HG03571 (cell line): ENCODE results near the gene AQP10.
"Not testable (repeated sequence)": the region's sequence is repeated elsewhere in the genome, so short reads cannot be mapped to it uniquely, and the experiment has no call there.

Experiments
- ATAC-seq: cut with Tn5 transposase; IDR thresholded peaks from one replicate; pipeline ENCODE4 v1.9.1; 2021; ENCODE audit not compliant: unreplicated experiment

AQP10 gene

DNA sequence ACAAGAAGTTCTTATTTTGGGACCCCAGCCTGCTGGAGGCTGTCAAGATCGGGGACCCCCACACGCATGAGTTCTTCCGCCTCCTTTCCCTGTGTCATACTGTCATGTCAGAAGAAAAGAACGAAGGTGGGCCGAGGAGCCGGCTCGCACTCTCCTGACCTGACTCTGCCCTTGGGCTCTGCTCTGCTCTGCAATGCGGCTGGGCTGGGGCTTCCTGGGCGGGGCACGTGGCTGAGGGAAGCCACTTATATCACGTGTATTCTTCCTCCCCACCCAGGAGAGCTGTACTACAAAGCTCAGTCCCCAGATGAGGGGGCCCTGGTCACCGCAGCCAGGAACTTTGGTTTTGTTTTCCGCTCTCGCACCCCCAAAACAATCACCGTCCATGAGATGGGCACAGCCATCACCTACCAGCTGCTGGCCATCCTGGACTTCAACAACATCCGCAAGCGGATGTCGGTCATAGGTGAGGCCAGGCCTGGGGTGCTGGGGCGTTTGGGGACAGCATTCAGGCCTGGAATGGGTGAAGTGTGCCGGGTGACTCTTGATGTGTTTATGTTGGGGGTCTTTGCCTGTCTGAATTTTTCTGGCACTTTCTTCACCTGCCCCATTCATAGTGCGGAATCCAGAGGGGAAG lies 22.1 kb downstream of the AQP10 start:
- no peak for ATAC-seq

DNA sequence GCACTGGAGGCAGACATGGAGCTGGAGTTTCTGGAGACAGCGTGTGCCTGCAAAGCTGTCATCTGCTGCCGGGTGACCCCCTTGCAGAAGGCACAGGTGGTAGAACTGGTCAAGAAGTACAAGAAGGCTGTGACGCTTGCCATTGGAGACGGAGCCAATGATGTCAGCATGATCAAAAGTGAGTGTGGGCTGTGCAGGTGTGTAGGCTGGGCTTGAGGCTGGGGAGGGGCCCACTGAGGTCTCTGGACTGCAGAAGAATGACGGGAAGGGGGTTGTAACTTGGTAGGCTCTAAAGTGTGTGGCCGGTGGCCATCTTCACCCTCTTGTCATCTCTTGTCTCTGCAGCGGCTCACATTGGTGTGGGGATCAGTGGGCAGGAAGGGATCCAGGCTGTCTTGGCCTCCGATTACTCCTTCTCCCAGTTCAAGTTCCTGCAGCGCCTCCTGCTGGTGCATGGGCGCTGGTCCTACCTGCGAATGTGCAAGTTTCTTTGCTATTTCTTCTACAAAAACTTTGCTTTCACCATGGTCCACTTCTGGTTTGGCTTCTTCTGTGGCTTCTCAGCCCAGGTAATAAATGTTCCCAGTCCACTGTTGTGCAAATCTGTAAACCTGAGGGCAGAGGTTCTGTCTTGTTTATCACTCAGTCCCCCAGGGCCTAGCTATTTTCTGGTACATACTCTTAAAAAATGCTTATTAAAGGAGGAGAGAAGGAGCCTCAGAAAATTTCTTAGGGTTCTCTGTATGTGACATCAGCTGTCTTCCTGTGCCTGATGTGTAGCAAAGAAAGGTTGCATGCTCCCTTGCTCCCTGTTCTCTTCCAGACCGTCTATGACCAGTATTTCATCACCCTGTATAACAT lies 24.3 kb downstream of the AQP10 start:
- no peak for ATAC-seq

- no peak for ATAC-seq
These were observed 25.5 kb downstream of the AQP10 start for GRCh38 chr1:154346276-154346917.

DNA sequence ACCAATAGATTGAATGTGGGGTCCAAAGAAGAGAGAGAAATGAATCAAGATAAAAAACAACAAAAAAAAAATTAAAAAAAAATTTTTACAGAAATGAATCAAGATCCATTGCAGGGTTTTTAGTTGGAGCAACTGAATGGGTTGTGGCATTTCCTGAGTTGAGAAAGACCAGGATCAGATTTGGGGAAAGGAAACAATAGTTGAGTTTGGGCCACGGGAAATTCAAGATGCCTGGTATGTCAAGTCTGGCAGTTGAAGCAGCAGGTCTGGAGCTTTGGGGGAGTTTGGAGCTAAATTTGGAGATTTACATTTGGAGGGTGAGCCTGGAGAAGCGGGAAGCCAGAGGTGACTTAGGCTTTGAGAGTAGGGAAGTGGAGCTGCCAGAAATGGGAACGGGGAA lies 27.1 kb downstream of the AQP10 start:
- no peak for ATAC-seq

DNA sequence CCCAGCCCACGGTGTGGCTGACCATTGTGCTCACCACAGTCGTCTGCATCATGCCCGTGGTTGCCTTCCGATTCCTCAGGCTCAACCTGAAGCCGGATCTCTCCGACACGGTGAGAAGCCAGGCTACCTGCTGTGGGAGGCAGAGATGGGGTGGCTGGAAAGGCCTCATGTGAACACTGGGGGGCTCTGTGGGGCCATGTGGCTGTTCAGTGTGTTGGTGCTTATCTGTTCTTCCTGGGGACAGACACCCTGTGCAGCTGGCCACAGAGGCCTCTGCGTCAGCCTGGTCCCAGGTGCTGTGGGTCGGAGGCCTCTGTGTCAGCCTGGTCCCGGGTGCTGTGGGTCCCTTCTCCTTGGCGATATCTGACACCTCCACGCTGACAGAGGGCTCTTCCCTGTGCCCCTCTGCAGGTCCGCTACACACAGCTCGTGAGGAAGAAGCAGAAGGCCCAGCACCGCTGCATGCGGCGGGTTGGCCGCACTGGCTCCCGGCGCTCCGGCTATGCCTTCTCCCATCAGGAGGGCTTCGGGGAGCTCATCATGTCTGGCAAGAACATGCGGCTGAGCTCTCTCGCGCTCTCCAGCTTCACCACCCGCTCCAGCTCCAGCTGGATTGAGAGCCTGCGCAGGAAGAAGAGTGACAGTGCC lies 27.7 kb downstream of the AQP10 start:
- no peak for ATAC-seq

DNA sequence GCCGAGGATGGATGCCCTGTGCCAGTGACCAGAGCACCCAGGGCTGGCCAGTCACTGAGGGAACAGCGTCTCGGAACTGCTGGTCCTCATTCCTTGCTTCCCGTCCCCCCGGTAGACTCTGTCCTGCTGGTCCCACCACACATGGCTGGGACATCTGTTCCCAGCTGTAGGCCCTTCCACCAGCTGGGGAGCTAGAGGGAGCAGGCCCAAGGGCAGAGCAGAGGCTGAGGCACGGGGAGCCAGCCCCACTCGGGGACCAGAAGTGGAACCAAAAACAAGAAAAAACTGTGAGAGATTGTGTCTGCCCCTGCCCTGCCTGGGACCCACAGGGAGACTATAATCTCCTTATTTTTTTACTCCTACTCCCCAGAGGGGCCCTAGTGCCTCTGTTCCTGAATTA lies 28.2 kb downstream of the AQP10 start:
- no peak for ATAC-seq

GRCh38 chr1:154350383-154350782 lies 29.5 kb downstream of the AQP10 start:
- ATAC-seq, result no peak

- no peak for ATAC-seq
These were observed 30.6 kb downstream of the AQP10 start for GRCh38 chr1:154351363-154352068.

GRCh38 chr1:154352245-154352580 lies 31.3 kb downstream of the AQP10 start:
- no peak for ATAC-seq

DNA sequence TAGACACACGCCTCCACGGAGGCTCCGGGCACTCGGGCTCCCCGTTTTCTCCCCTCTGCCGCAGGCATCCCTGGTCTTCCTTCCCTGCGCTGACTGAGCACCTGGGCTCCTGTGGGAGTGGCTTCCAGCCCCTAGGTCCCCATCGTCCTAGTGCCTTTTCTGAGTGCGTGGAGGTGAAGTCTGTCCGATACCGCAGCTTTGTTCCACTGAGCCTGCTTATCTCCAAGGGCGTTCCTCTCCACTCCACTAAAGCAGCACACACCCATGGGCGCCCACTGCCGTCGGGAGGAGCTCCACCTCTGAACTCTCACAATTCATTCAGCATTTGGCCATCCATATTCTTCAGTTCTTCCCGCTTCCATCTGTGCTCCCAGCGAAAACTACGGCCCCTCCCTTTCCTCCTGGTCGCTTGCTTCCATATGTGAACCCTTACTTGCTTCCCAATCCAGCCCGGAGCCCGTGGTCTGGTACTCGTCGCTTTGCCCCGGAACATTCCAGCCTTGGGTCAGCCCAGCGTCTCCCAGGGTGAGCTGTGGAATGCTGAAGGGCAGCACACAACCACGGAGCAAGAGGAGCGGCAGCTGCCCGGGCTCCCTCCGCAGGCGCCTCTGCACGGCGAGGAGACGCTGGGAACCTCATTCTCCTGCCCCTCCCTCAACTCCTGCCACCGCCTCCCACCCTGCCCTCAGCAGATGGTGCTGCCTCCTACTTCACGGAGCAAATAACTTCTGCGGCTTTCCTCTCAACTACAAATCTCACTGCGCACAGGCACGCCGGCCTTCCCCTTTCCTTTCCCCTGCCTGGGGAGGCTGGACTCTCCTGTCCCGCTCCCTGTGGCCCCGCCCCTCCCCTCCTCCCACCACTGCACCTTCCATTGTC lies 31.9 kb downstream of the AQP10 start:
- no peak for ATAC-seq

- no peak for ATAC-seq
These were observed 32.6 kb downstream of the AQP10 start for GRCh38 chr1:154353460-154353904.

DNA sequence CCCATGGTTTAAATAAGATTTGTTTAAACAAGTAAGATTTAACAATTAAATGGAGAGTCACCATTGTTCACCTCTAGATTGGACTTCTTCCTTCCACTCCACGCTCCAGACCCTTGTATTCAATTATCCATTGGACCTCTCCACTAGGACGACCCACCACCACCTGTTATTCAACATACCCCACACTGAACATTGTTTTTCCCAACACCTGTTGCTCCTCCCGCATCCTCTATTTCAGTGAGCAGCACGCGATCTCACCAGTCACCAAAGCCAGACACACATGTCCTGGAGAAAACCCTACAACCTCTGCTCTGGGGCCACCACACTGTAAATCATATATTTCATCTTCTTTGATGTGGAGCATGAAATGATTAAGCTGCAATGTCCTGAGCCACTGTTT lies 33.1 kb downstream of the AQP10 start:
- no peak for ATAC-seq

DNA sequence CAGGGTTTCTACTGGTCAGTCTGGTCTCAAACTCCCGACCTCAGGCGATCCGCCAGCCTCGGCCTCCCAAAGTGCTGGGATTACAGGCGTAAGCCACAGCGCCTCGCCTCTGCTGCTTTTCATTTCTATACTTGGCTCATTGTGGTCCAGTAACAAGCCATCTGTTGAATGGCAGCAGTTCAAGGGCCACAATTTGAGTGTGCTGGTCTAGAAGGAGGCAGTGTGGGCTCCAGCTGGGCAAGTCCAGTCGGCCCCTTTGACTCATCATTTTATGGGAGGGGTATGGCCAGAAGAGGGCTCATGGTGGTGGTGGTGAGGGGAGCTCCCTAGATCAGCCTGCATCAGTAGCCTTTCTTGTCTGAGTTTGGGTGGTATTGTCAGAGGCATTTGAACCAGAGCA lies 37.6 kb downstream of the AQP10 start:
- ATAC-seq, result no peak

DNA sequence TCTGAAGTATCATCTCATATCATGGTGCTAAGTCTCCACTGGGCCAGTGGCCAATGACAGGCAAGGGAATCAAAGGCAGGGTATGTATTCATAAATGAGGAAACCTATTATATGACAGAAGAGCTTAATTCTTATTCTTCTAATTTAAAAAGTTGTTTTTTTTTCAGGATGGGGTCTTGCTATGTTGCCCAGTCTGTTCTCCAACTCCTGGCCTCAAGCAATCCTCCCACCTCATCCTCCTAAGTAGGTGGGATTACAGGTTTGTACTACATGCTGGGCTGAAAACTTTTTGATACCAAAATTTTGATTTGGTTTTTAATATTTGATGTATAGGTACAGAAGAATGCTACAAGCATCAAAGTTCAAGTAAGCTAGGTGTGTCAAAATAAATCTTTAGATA lies 39.4 kb downstream of the AQP10 start:
- ATAC-seq, result no peak

- not testable (repeated sequence) for ATAC-seq
These were observed 40.0 kb downstream of the AQP10 start for GRCh38 chr1:154360881-154361280.

GRCh38 chr1:154361357-154361756 lies 40.5 kb downstream of the AQP10 start:
- no peak for ATAC-seq

DNA sequence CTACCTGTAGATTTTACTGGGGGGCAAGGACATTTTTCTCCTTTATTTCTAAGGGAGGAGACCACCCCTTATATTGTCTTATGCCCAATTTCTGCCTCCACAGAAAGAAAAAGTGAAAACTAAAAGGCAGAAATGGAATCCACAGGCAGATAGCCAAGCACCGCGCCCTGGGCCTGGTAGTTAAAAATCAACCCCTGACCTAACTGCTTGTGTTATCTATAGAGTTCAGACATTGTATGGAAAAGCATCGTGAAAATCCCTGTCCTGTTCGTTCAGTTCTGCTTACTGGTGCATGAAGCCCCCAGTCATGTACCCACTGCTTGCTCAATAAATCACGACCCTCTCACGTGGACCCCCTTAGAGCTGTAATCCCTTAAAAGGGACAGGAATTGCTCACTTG lies 50.5 kb downstream of the AQP10 start:
- ATAC-seq, result no peak

DNA sequence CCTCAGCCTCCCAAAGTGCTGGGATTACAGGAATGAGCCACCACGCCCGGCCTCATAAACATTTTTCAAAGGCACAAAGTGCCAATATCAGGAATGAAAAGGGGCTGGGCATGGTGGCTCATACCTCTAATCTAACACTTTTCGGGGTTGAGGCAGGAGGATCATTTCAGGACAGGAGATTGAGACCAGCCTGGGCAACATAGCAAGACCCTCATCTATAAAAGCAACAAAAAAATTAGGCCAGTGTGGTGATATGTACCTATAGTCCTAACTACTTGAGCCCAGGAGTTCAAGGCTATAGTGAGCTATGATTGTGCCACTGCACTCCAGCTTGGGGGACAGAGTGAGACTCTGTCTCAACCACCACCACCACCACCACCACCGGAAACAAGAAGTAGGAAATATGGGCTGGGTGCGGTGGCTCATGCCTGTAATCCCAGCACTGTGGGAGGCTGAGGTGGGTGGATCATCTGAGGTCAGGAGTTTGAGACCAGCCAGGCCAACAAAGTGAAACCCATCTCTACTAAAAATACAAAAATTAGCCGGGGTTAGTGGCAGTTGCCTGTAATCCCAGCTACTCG lies 53.0 kb downstream of the AQP10 start:
- not testable (repeated sequence) for ATAC-seq
